HG03097 (cell line): Measurements from ENCODE around the gene GYS1.

Experiments used
- ATAC-seq: cut with Tn5 transposase; IDR thresholded peaks from one replicate; pipeline ENCODE4 v1.9.1; 2021; ENCODE audit not compliant: unreplicated experiment, low FRiP score

GYS1 gene

DNA sequence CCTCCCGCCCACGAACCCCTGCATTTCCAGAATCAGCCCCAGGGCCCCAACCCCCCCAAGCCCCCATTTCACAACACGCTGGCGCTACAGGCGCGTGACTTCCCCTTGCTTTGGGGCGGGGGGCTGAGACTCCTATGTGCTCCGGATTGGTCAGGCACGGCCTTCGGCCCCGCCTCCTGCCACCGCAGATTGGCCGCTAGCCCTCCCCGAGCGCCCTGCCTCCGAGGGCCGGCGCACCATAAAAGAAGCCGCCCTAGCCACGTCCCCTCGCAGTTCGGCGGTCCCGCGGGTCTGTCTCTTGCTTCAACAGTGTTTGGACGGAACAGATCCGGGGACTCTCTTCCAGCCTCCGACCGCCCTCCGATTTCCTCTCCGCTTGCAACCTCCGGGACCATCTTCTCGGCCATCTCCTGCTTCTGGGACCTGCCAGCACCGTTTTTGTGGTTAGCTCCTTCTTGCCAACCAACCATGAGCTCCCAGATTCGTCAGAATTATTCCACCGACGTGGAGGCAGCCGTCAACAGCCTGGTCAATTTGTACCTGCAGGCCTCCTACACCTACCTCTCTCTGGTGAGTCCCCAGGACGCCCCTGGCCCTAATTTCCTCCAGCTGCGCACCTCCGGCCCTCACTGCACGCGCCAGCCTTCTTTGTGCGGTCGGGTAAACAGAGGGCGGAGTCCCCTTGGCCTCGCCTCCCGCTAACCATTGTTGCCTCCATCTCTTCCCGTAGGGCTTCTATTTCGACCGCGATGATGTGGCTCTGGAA, 27.9 kb downstream of the GYS1 start, which contains the start of gene FTL:
Gene FTL (plus strand): TSS at position 270 of the 766 bp plus-strand sequence. CDS start 199 bp downstream, at position 469.
- peak; percentile 55 for ATAC-seq

DNA sequence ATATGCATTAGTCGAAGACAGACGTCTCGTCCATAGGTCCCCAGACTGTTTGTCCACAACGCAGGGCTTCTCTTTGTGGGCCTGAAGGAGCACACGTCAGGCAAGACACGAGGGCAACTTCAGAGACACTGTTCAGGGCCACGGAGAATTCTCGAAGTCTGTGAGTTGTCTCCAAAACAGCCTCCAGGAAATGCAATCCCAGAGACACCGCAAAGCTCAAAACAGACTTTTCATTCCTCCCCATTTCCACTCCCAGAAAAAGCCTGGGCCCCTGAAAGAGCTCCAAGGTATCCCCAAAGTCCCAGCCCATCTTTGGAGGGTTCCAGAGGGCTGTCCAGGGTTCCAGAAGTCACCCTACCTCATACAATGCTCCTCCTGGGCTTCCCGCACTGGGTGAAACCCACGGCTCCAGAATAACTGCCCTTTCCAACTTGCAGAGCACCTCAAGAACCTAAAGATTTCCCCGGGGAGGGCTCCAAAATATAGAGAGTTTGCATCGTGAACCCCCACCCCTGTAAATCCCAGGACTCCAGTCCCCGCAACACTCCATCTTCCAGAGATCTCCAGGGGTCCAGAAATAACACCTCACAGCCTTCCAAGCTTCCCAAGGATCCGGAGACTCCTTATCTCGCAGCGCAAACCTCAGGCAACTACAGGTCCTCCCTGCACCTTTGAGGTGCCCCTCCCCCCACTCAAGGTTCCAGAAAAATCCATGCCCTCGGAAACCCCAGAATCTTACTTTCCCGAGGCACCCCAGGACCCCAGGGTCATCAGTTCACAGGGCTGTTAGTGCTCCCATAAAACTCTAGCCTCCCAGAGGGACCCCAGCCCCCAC, 28.7 kb downstream of the GYS1 start:
- ATAC-seq = no peak

DNA sequence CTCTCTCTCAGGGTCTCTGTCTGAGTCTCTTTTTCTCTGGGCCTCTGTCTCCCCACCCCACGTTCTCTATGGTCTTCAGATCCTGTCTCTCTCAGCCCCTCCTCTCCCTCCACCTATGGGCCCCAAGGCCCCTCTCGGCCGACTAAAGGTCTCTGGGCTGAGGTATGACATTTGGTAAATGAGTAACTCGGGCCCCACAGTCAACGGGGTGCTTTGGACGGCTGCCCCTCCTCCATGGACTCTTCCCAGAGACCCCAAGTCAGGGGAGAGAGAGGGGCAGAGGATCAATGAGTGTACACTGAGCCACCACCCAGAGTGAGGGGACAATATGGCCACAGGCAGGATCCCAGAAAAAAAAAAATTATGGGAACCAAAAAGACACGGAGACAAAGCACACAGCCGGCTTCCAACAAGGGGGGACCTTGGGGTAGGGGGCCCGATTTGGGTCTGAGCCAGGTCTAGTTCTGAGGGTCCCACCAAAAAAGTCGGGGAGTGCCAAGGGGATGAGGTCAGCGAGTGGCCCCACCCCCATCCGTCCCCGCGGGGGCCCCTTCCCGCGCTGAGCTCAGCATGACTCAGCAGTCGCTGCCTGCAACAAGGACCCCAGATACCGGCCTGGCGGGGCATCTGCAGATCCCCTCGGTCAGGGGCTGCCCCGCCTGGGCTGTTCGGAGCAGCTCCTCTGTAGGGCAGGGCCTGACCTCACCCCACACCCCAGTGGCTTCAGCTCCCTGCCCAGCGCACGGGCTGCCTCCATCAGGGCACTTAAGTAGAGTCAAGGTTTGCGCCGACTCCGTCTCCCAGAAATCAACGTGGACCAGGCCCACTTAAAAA, 29.5 kb downstream of the GYS1 start:
- ATAC-seq = peak; percentile 24

DNA sequence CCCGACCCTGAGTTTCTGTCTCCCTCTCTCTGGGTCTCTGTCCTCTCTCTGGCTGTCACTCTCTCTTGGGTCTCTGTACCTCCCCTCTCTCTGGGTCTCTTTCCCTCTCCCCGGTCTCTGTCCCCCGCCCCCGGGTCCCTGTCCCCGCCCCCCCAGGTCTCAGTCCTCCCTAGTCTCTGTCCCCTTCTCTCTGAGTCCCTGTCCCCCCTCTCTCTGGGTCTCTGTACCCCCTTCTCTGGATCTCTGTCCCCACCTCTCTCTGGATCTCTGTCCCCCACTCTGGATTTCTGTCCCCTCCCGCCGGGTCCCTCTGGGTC, 30.3 kb downstream of the GYS1 start:
- no peak for ATAC-seq

DNA sequence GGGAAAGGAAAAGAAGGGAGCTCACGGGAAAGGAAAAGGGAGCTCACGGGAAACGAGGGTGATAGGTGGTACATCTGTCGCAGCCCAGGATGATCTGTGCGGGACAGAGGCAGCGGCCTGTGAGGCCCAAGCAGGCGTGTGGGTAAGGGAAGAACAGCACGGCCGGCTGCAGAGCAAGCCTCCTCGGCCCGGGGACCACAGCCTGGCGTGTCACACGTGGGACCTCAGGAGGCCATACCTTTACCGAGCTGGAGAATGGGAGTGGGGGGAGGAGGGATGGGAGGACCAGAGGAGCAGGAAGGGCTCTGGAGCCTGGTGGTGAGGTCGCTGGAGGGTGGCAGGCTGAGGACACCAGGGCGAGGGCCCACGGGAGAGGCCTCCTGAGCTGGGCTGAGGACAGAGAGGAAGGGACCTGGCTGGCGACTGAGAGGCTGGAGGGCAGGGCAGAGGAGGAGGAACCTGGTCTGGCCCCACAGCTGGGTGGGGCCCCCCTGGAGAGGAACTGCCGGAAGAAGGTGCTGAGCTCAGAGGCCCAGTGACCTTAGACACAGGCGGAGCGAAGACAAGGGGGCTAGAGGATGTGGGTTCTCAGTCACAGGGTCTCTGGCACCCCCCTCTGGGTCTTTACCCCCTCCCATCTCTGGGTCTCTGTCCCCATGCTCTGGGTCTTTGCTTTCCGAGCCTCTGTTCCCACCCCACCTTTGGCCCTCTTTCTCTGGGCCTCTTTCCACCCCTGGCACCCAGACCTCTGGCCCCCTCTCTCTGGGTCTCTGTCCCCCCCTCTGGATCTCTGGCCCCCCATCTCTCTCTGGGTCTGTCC, 30.9 kb downstream of the GYS1 start:
- ATAC-seq = no peak

DNA sequence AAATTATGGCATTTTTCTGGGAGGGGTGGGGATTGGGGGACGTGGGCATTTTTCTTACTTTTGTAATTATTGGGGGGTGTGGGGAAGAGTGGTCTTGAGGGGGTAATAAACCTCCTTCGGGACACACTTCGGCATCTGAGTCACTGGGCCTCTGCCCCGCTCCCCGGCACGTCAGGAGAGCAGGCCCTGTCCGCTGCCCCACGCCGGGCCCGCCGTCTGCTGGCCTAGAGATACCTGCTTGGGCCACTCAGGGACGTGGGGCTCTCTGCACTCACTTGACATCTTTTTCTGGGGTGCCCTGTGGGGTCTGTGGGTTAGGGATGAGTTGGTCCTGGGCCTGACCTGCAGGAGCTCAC, 31.5 kb downstream of the GYS1 start:
- no peak for ATAC-seq

DNA sequence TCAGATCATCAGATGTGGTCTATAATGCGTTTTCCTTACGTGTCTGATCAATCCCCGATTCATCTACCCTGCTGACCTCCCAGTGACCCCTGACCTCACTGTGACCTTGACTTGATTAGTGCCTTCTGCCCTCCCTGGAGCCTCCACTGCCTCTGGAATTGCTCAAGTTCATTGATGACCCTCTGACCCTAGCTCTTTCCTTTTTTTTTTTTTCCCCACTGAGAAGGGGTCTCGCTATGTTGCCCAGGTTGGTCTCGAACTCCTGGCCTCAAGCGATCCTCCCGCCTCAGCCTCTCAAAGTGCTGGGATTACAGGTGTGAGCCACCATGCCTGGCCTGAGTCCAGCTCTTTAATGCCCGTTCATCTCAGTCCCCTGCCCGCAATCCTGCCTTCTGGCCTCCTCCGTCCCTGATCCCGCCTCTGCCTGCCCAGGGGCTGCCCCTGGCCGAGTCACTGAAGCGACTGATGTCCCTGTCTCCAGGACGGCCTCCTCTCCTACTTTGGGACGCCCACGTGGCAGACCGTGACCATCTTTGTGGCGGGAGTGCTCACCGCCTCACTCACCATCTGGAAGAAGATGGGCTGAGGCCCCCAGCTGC, 32.0 kb downstream of the GYS1 start:
- ATAC-seq = no peak

DNA sequence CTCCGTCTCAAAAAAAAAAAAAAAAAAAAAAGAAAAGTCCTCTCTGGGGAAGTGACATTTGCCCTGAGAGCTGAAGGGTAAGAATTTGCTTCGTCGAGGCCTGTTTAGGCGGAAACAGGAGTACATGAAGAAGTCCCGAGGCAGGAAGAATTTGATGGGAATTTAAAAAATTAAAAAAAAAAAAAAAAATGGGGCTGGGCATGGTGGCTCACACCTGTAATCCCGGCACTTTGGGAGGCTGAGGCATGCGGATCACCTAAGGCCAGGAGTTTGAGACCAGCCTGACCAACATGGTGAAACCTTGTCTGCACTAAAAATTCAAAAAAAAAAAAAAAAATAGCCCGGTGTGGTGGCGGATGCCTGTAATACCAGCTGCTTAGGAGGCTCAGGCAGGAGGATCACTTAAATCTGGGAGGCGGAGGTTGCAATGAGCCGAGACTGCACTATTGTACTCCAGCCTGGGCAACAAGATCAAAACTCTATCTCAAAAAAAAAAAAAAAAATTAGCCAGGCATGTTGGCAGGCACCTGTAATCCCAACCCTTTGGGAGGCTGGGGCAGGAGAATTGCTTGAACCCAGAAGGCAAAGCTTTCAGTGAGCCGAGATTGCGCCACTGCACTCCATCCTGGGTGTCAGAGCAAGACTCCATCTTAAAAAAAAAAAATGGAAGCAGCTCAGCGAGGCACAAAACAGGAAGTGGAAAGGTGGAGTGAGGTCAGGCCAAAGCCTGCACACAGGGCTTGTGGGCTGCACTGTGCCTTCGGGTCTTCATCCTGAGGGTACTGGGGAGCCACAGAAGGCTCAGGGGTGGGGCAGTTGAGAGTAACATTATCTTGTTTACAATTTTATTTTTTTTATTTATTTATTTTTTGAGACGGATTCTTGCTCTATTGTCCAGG, 33.5 kb downstream of the GYS1 start:
- no peak for ATAC-seq

DNA sequence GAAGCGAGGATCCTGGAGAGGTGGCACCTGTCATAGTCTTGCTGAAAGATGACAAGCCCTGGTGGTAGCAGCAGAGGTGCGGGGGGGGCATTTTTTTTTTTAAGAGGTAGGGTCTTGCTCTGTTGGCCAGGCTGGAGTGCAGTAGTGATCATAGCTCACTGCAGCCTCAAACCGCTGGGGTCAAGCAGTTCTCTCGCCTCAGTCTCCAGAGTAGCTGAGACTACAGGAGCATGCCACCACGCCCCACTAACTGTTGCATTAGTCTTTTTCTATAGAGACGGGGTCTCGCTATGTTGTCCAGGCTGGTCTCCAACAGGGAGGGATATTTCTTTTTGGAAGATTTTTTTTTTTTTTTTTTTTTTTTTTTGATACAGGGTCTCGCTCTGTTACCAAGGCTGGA, 35.1 kb downstream of the GYS1 start:
- ATAC-seq = no peak

DNA sequence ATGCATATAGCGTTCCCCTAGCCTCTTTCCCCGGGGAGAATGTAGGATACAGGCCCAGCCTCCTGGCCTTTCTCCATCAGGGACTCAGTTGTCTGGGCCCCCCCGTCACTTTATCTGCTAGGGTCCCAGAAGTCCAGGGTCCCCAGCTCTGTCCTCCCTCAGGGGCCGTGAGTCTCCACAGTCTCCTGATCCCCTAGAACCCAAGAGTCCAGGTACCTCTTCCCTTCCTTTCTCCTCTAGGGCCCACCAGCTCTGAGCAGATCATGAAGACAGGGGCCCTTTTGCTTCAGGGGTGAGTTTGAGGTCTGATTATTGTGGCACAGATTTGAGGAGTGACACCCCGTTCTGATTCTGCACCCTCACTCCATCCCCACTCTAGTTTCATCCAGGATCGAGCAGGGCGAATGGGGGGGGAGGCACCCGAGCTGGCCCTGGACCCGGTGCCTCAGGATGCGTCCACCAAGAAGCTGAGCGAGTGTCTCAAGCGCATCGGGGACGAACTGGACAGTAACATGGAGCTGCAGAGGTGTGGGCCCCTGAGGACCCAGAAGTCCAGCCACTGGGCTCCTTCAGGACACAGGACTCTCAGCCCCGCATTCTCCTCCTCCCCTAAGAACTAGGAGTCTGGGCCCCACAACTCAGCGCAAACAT, 37.7 kb downstream of the GYS1 start:
- ATAC-seq = no peak

DNA sequence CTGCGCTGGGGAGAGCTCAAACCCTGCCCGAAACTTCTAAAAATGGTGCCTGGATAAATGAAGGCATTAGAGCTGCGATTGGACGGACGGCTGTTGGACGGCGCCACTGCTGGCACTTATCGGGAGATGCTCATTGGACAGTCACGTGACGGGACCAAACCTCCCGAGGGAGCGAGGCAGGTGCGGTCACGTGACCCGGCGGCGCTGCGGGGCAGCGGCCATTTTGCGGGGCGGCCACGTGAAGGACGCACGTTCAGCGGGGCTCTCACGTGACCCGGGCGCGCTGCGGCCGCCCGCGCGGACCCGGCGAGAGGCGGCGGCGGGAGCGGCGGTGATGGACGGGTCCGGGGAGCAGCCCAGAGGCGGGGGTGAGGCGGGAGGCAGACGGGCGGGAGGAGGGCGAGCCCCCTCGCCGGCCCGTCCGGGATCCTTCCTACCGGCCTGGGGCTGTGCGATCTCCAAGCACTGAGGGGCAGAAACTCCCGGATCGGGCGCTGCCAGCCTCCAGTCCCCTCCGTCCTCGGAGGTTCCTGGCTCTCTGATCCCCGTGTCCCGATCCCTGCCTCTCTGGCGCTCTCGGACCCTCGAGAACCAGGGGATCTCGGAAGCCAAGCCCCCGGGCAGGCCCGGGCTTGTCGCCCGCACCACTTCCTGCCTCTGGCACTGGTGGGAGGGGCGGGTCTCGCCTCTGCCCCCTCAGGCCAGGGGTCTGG, 38.4 kb downstream of the GYS1 start, which contains the start of gene BAX:
Gene BAX (plus strand): TSS at position 281 of the 713 bp plus-strand sequence. CDS start 54 bp downstream, at position 335.
- peak; percentile 79 for ATAC-seq

DNA sequence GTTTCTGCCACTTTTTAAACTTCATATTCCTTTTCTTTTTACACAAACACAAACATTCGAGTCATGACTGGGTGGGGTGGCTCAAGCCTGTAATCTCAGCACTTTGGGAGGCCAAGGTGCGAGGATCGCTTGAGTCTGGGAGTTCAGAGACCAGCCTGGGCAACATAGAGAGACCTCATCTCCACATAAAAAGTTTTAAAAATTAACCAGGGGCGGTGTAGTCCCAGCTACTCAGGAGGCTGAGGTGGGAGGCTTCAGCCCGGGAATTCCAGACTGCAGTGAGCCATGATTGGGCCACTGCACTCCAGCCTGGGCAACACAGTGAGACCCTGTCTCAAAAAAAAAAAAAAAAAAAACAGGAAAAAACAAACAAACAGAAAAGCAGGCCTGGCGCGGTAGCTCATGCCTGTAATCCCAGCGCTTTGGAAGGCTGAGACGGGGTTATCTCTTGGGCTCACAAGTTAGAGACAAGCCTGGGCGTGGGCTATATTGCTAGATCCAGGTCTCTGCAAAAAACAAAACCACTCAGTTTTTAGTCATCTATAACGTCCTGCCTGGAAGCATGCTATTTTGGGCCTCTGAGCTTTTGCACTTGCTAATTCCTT, 39.0 kb downstream of the GYS1 start:
- no peak for ATAC-seq

DNA sequence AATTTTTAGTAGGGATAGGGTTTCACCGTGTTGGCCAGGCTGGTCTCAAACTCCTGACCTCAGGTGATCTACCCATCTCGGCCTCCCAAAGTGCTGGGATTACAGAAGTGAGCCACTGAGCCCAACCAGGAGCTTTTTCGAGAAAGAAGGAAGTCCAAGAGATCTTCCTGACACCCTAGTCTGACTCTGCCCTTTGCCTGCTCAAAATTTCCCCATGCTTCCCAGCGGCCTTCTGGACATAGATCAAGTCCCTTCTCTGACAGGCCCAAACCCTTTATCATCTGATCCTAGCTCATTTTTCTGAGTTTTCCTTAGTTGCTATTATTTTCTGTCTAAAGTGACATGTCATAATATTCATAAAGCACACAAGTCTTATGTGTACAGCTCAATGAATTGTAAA, 40.0 kb downstream of the GYS1 start:
- ATAC-seq = no peak

DNA sequence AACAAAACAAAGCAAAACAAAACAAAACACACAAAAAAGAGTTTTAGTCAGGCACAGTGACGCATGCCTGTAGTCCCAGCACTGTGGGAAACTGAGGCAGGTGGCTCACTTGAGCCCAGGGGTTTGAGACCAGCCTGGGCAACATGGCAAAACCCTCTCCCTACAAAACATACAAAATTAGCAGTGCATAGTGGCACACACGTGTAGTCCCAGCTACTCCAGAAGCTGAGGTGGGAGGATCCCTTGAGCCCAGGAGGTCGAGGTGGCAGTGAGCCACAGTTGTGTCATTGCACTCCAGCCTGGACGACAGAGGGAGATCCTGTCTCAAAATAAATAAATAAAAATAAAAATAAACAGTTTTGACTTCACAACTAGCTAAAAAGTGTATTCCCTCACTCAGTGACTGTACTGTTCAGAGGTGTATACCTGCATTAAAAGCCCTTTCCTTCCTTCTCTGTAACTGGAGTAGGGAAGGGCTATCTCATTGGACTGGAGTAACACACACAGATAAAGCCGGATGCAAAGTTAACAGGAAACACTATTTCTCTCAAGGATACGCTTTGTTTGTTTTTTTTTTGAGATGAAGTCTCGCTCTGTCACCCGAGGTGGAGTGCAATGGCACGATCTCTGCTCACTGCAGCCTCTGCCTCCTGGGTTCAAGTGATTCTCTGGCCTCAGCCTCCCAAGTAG, 42.1 kb downstream of the GYS1 start:
- ATAC-seq = no peak

DNA sequence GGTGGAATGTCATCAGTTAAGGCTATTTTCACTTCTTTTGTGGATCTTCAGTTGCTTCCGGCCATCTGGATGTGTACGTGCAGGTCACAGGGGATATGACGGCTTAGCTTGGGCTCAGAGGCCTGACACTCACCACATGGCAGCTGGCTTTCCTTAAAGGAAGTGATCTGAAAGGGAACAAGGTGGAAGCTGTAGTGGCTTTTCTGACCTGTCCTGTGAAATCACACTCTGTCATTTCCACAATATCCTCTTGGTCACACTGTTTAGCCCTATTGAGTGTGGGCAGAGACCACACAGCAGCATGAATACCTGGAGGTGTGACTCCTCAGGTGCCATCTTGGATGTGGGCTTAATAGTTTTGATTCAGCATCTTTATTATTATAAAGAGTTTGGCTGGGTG, 43.0 kb downstream of the GYS1 start:
- ATAC-seq = no peak

DNA sequence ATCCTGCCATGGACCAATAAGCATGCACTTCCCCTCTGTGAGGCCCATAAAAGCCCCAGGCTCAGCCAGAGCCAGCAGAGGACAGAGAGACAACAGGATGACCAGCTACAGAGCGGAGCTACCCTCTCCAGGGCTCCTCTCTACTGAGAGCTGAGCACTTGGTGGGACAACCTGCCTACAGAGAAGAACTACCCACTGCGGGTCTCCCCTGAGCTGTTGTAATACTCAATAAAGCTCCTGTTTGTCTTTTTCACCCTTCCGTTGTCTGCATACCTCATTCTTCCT, 45.9 kb downstream of the GYS1 start:
- ATAC-seq = no peak
